NB4 (cell line): Measurements from ENCODE around the gene RPS10.
"Not testable (repeated sequence)": the region's sequence is repeated elsewhere in the genome, so short reads cannot be mapped to it uniquely, and the experiment has no call there.

ENCODE experiments used
- DNase-seq: peaks from one replicate; pipeline ENCODE4 v3.0.0; 2010; ENCODE audit warnings: low read depth
- H3K4me3 ChIP-seq: one replicate; pipeline ENCODE4 v1.5.1; 2011; ENCODE audit warnings: mild to moderate bottlenecking, low read depth, low read length, moderate library complexity
- CTCF ChIP-seq: IDR thresholded peaks from one replicate; pipeline ENCODE4 v1.5.1; 2012; ENCODE audit warnings: low read depth, low read length
- MAX ChIP-seq: IDR thresholded peaks from 2 replicates; pipeline ENCODE4 v1.6.1; 2011; ENCODE audit warnings: low read depth, low read length
- MYC ChIP-seq: IDR thresholded peaks from 2 replicates; pipeline ENCODE4 v1.6.1; 2011; ENCODE audit warnings: low read depth, low read length
- POLR2A ChIP-seq: IDR thresholded peaks from 2 replicates; pipeline ENCODE4 v1.6.1; 2011; ENCODE audit warnings: mild to moderate bottlenecking; ENCODE audit not compliant: insufficient read length; ENCODE audit errors: extremely low read depth

The RPS10 gene

GRCh38 chr6:34412643-34413214 is 13.1 kb downstream of the RPS10 start:
- DNase-seq = no peak
- no peak for TF ChIP-seq CTCF
- TF ChIP-seq POLR2A = no peak
- TF ChIP-seq MYC = no peak
- TF ChIP-seq MAX = no peak
- H3K4me3 ChIP-seq = no peak overlapping the region

DNA sequence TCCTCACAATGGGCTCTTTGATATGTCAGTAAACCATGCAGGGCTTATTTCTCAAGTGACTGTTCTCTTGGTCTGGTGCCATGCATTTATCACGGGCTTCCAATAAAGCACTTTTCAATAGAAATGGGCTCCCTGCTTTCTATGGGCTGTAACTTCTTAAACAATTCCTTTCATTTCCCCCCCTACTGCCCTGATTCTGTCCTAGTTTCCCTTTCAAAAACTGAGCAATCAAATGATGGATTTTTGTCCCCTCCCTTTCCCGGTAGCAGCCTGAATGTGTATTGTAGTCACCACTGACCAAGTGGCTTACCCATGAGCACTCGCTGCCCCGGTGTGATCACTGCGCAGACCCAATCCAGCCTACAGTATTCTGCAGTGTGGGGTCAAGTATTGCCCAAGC is 13.9 kb downstream of the RPS10 start:
- TF ChIP-seq CTCF (no peak), MAX (no peak)
- no peak overlapping the region for H3K4me3 ChIP-seq
- DNase-seq = no peak

GRCh38 chr6:34407915-34408314 is 18.0 kb downstream of the RPS10 start:
- DNase-seq, H3K4me3 ChIP-seq: not testable (repeated sequence)

DNA sequence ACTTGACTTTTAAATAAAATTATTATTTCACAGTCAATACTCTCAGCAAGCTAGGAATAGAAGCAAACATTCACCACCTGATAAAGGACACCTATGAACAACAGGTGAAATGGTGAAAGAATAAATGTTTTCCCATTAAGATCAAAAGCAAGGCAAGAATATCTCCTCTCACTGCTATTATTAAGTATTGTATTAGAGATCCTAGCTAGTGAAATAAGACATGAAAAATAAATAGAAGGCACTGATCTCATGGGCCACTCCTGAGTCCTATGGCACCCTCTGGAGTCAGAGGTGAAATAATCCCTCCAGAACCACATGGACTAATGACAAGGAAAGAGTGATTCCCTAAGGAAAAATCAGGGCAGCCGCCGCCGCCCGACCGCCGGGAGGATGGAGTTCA is 29.4 kb downstream of the RPS10 start:
- H3K4me3 ChIP-seq = no peak overlapping the region
- DNase-seq = no peak
- TF ChIP-seq CTCF (no peak), POLR2A (no peak), MAX (no peak), MYC (no peak)

GRCh38 chr6:34393966-34394305 is 31.9 kb downstream of the RPS10 start:
- TF ChIP-seq MYC (no peak), CTCF (no peak), POLR2A (no peak), MAX (no peak)
- no peak for DNase-seq
- no peak overlapping the region for H3K4me3 ChIP-seq

- no peak for TF ChIP-seq CTCF
- TF ChIP-seq MAX = no peak
- TF ChIP-seq POLR2A = no peak
- no peak for TF ChIP-seq MYC
- peak; percentile 85 for DNase-seq
- H3K4me3 ChIP-seq = peak overlapping the region; percentile 79
Measured at GRCh38 chr6:34393191-34393965, 32.5 kb downstream of the RPS10 start.
